Placental epithelial cell (primary cell): ENCODE results near the gene KLF3. TPM values are rescaled to one million over a fixed set of nuclear protein-coding genes. Genes with fewer than 3 reads are reported as not detected.

Source experiments
- total RNA-seq: library from RNA; depleted of rRNA; stranded (reverse); fragments of >200 nt; gene quantifications from 2 replicates; pipeline ENCODE4 v1.2.3, GENCODE V29; 2012

The KLF3 gene
- 30.2 and 56.3 TPM in 2 replicates for total RNA-seq

DNA sequence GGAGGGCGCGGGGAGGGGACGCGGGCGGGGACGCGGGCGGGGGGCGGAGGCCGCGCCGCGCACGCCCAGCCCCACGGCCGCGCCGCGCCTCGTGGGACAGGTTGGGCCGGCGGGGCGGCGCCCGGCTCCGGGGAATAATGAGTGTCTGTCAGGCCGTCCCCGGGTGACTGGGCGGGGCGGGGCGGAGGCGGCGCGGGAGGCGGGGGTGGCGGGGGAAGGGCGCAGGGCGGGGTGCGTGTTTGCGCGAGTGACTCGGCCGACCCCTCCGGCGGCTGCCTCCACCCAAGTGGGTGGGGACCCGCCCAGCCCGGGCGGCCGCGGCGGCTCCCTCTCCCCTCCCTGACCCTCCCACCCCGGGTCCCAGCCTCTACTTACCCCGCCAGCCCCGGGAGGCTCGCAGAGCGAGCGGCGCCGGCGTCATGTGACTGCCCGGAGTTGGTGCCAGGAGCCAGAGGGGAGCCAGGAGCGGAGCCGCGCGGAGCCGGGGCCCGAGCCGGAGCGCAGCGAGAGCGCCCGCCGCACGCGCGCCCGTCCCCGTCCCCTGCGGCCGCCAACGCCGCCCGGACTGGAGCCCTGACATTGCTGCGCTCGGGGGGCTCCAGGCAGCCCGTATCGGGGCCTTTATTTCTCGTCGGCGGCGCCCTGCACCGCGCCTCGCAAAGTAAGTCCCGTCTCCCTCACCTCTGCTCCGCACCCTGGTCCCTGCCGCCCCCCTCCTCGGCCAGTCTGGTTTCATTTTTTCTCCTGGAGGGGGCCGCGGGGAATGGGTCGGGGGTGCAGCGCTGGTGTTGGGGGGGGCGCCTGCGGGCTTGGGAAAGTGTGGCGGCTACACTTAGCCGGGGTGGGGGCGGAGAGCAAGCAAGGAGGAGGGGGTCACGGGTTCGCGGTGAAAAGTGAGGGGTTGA lies at the start of gene KLF3:
TSS of gene KLF3 (plus strand) at position 399 of the 905 bp plus-strand sequence. CDS start 16,427 bp downstream, outside the sequence.

Other genes with a start within 250 kb of the KLF3 start
- not detected in 2 replicates for gene TLR10, start 118.8 kb downstream of the KLF3 start, total RNA-seq
- gene TLR1, start 140.6 kb downstream of the KLF3 start, total RNA-seq, result 0.79 and 0.98 TPM in 2 replicates
- 4.7 and 7.8 TPM in 2 replicates for gene TLR6, start 192.6 kb downstream of the KLF3 start, total RNA-seq
- gene FAM114A1, start 203.6 kb downstream of the KLF3 start, total RNA-seq, result 395 and 414 TPM in 2 replicates